IPS DF 4.7 (cell line): ENCODE measurements around the gene RAB26.
"Not testable (repeated sequence)": the region's sequence is repeated elsewhere in the genome, so short reads cannot be mapped to it uniquely, and the experiment has no call there.

ENCODE experiments used
- DNase-seq: peaks from one replicate; pipeline ENCODE4 v3.0.0-alpha.2; 2013; ENCODE audit warnings: low spot score; ENCODE audit errors: extremely low read depth

Gene RAB26

GRCh38 chr16:2117341-2117740, 31.1 kb upstream of the RAB26 start:
- DNase-seq = not testable (repeated sequence)

GRCh38 chr16:2117960-2118722, 30.3 kb upstream of the RAB26 start:
- DNase-seq = not testable (repeated sequence)

GRCh38 chr16:2121325-2121724, 27.1 kb upstream of the RAB26 start:
- not testable (repeated sequence) for DNase-seq

DNA sequence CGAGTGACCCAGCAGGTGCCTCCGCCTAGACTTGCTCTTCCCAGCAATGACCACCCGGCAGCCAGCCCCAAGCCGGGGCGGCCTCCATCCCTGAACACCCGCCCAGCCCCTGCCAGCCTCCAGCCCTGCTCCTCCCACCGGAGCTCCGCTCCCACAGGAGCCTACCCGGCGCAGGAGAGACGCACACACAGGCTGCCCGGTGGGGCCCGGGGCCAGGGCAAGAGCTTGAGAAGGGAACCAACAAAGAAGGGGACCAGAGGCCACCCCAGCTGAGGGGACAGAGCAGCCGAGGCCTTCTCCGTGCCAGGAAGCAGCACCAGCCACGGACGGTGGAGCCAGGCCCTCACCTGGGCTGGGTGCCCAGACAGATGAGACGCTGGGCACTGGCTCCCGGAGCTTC, 26.6 kb upstream of the RAB26 start:
- no peak for DNase-seq

DNA sequence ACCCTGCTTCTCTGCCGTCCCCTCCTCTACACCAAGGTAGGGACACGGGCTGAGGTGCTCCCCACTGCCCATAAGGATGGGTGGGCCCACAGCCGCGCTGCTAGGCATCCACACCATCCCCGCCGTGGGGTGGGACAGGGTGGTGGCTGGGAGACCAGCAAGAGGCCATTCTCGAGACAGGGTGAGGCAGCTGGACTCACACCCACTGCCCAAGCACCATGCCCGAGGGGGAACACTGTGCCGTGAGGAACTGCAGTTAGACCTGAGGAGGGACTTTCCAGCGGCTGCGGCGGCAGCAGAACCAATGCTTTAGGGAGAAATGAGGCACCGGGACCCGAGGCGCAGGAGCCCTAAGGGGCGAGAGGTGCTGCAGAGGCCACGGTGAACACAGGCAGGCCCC, 26.0 kb upstream of the RAB26 start:
- no peak for DNase-seq

GRCh38 chr16:2122934-2123683, 25.3 kb upstream of the RAB26 start:
- DNase-seq = not testable (repeated sequence)

- not testable (repeated sequence) for DNase-seq
Observed at GRCh38 chr16:2123706-2124376, 24.6 kb upstream of the RAB26 start.

GRCh38 chr16:2124377-2124693, 24.1 kb upstream of the RAB26 start:
- not testable (repeated sequence) for DNase-seq

DNA sequence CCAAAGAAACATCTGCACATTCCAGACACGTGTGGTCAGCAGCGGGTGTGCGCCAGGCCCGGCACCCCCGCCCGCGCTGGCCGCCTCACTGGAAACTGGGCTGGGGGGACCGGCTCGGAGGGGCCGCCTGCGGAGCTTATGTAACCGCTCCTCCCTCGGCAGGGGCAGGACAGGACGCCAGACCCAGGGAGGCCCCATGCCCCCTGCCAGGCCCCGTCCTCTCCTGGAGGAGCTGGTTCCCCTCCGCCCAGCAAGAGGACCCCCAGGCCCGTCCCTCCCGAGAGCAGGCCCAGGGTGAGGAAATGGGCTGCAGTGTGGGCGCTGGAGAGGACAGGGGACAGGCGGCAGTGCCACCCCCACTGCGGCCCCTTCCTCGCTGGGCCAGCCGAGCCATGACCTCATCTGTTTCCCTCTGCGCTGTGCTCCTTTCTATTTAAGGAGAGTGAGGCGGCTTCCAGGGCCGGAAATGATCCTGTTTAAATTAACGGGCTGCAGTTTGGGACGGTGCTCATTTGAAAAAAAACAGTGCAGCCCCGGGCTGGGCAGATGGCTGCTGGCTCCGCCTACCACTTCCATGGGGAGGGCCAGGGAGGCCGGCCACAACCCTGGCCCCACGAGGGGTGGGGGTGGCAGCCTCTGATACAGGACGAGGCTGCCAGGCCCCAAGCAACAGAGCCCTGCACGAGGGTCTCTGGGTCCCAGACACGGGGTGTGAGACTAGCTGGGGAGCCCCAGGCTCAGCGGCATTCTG, 23.6 kb upstream of the RAB26 start:
- not testable (repeated sequence) for DNase-seq

DNA sequence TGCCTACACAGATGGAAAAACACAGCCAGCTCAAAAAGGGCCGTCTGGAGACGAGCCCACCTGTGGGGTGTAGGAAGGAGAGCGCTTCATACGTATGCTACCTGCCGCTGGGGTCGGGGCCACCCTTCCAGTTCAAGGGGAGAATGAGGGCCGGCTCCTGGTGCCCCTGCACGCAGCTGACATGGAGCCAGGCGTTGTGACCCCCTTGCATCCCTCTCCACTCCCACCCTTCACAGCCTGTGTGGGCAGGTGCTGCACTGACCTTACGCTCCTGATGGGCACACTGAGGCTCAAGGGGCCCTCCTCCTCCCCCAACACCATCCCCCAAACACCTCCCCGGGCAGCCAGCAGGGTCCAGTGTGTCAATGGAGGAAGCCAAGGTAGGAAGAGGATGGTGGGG, 22.8 kb upstream of the RAB26 start:
- DNase-seq = not testable (repeated sequence)

- DNase-seq = not testable (repeated sequence)
Observed at GRCh38 chr16:2126161-2126743, 22.2 kb upstream of the RAB26 start.

DNA sequence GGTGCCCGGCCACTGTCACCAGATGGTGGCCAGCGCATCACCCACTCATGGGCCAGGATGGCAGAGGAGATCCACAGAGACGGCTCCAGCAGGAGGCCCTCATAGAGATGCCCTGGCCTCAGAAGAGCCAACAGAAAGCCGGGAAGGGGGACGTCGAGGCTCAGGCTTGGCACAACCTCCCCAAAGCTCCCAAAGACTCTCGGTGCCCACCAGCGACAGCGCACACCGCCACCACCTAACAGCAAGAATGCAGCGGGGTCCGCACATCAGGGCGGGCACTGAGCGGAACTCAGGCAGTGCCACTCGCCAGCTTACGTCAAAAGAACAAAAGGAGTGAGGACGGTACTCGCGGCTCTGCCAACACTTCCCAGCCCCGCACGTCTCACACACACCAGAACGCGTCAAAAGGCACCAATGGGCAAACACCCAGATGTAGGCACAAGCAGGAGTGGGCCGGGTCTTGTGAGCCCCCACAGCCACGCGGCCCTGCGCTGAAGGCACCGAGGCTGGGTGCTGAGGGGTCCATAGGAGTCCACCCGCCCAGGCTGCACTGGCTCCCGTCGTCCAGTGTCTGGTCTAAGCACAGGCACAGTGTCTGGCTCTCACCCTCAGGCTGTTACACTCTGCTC, 21.4 kb upstream of the RAB26 start:
- not testable (repeated sequence) for DNase-seq

DNA sequence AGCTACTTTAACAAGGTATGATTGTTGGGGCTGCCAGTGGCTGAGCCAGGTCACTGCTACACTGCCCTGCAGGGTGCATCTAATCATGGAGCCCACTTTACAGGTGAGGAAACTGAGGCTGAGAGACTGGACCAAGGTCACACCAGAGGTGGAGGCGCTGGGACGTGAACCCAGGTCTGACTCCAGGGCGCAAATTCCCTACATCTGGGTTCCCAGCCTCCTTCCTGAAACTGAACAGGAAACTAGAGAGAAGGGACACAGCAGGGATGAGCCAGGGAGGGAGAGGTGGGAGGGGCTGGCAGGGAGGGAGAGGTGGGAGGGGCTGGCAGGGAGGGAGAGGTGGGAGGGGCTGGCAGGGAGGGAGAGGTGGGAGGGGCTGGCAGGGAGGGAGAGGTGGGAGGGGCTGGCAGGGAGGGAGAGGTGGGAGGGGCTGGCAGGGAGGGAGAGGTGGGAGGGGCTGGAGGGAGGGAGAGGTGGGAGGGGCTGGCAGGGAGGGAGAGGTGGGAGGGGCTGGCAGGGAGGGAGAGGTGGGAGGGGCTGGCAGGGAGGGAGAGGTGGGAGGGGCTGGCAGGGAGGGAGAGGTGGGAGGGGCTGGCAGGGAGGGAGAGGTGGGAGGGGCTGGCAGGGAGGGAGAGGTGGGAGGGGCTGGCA, 20.7 kb upstream of the RAB26 start:
- DNase-seq = not testable (repeated sequence)

GRCh38 chr16:2129251-2129650, 19.2 kb upstream of the RAB26 start:
- not testable (repeated sequence) for DNase-seq

- DNase-seq = not testable (repeated sequence)
Observed at GRCh38 chr16:2129890-2130447, 18.5 kb upstream of the RAB26 start.

GRCh38 chr16:2133797-2134196, 14.6 kb upstream of the RAB26 start:
- not testable (repeated sequence) for DNase-seq

- not testable (repeated sequence) for DNase-seq
Observed at GRCh38 chr16:2135071-2135470, 13.4 kb upstream of the RAB26 start.

DNA sequence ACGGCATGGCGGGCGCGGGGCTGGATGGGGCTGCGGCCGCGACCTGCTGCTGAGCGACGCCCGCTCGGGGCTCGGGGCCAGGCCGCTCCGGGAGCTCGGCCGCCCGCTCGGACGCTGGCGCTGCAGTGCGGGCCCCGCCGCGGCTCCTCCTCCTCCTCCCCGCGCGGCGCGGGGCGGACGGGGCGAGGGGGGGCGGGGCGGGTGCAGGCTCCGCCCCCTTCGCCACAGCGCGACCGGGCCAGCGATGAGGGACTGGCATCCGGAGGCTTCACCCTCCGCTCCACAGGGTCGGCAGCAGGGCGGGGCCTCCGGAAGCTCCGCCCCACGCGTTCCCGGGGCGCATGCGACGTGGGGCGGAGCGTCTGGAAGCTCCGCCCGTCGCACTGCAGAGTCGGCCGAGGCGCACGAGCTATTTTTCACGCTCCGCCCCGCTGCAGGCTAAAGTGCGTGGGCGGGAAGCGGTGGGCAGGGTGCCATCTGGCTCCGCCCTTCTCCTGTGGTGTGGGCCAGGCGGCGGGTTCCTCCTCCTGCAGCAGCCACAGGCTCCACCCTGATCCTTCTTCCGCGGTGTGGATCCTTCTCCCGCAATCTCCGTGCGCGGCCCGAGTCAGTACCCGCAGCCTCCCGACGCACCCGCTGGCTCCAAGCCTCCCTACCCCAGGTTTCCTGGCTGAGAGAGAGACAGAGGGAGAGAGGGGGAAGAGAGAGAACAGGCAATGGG, 12.5 kb upstream of the RAB26 start, which contains the start of gene PKD1:
TSS of gene PKD1 (minus strand) at position 129 of the 721 bp plus-strand sequence. CDS start 209 bp downstream, outside the sequence.
- DNase-seq = not testable (repeated sequence)
